Measurements from ENCODE around the gene PLD2. TPM values are rescaled to one million over a fixed set of nuclear protein-coding genes. Genes with fewer than 3 reads are reported as not detected.

The PLD2 gene
- 10.5 and 16.7 TPM in 2 replicates for total RNA-seq

GRCh38 chr17:4806777-4807604, at the start of gene PLD2:
Gene PLD2, plus strand, starts transcription at chr17:4807152. Its CDS starts 621 bp downstream, at chr17:4807773.

GRCh38 chr17:4771519-4772234, 35.3 kb upstream of the PLD2 start, which contains the start of gene TM4SF5:
Gene TM4SF5, plus strand, starts transcription at chr17:4771886. Its CDS starts 37 bp downstream, at chr17:4771923.

GRCh38 chr17:4786106-4786511, 20.8 kb upstream of the PLD2 start, which contains the start of gene VMO1:
Gene VMO1, minus strand, starts transcription at chr17:4786364. Its CDS starts 12 bp downstream, at chr17:4786352.

GRCh38 chr17:4788807-4789700, 17.9 kb upstream of the PLD2 start, which contains the start of gene GLTPD2:
Gene GLTPD2, plus strand, starts transcription at chr17:4788964. Its CDS starts 48 bp downstream, at chr17:4789012.

GRCh38 chr17:4802228-4802627, 4.7 kb upstream of the PLD2 start, which contains the start of gene C17orf114:
Gene C17orf114, minus strand, starts transcription at chr17:4802328.

GRCh38 chr17:4833178-4833940, 26.4 kb downstream of the PLD2 start, which contains the start of gene MINK1:
Gene MINK1, plus strand, starts transcription at chr17:4833340. Its CDS starts 244 bp downstream, at chr17:4833584.

Other genes with a start within 250 kb of the PLD2 start
- gene GGT6, start 246.6 kb upstream of the PLD2 start, total RNA-seq = not detected in 2 replicates
- gene SMTNL2, start 222.6 kb upstream of the PLD2 start, total RNA-seq = under 0.01 TPM in 1 of 2 replicates, not detected in the other
- not detected in 2 replicates for gene ALOX15, start 165.5 kb upstream of the PLD2 start, total RNA-seq
- 30.9 and 33.4 TPM in 2 replicates for gene PELP1, start 103.0 kb upstream of the PLD2 start, total RNA-seq
- 3.5 and 5.2 TPM in 2 replicates for gene ARRB2, start 96.5 kb upstream of the PLD2 start, total RNA-seq
- gene MED11, start 75.7 kb upstream of the PLD2 start, total RNA-seq = 10.4 and 14.5 TPM in 2 replicates
- not detected in 2 replicates for gene ZMYND15, start 67.3 kb upstream of the PLD2 start, total RNA-seq
- 0.33 and 1.6 TPM in 2 replicates for gene CXCL16, start 67.2 kb upstream of the PLD2 start, total RNA-seq
- not detected in 2 replicates for gene TM4SF5, start 35.3 kb upstream of the PLD2 start, total RNA-seq
- gene VMO1, start 20.8 kb upstream of the PLD2 start, total RNA-seq = 0.11 and 0.12 TPM in 2 replicates
- gene GLTPD2, start 18.2 kb upstream of the PLD2 start, total RNA-seq = not detected in 2 replicates
- 166 and 190 TPM in 2 replicates for gene PSMB6, start 11.0 kb upstream of the PLD2 start, total RNA-seq
- 20.0 and 29.7 TPM in 2 replicates for gene MINK1, start 26.2 kb downstream of the PLD2 start, total RNA-seq
- 1.5 and 8.2 TPM in 2 replicates for gene C17orf107, start 92.4 kb downstream of the PLD2 start, total RNA-seq
- gene CHRNE, start 95.9 kb downstream of the PLD2 start, total RNA-seq = 0.11 and 0.62 TPM in 2 replicates
- not detected in 2 replicates for gene GP1BA, start 125.1 kb downstream of the PLD2 start, total RNA-seq
- 59.5 and 69.3 TPM in 2 replicates for gene SLC25A11, start 132.9 kb downstream of the PLD2 start, total RNA-seq
- gene RNF167, start 133.1 kb downstream of the PLD2 start, total RNA-seq = 13.5 and 14.2 TPM in 2 replicates
- 343 and 788 TPM in 2 replicates for gene PFN1, start 141.4 kb downstream of the PLD2 start, total RNA-seq
- 1.6 and 1.8 TPM in 2 replicates for gene ENO3, start 144.0 kb downstream of the PLD2 start, total RNA-seq
- gene SPAG7, start 160.7 kb downstream of the PLD2 start, total RNA-seq = 53.1 and 59.1 TPM in 2 replicates
- gene CAMTA2, start 180.5 kb downstream of the PLD2 start, total RNA-seq = 4.6 and 8.6 TPM in 2 replicates
- 0.11 and 0.37 TPM in 2 replicates for gene INCA1, start 190.4 kb downstream of the PLD2 start, total RNA-seq
- gene KIF1C, start 190.8 kb downstream of the PLD2 start, total RNA-seq = 49.6 and 70.5 TPM in 2 replicates
- gene SLC52A1, start 228.3 kb downstream of the PLD2 start, total RNA-seq = under 0.01 and 0.37 TPM in 2 replicates

Measured in uterine smooth muscle cell (primary cell).